ENCODE data around the gene LZTR1. TPM values are rescaled to one million over a fixed set of nuclear protein-coding genes. Genes with fewer than 3 reads are reported as not detected.

LZTR1 gene
- total RNA-seq, 1 donor from 2014 or later = 56.7 TPM

DNA sequence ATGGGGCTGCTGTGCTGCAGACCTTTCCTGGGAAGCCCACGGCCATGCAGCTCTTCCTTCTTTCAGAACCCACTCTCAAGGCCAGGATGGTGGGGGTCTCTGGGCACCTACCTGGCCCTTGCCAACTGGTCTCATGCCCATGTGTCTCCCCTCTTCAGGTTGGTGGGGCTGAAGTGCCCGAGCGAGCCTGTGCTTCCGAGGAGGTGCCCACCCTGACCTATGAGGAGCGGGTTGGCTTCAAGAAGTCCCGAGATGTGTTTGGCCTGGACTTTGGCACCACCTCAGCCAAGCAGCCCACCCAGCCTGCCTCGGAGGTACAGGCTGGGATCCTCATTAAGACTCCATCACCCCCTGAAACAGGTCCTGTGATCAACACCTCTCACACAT is 10.0 kb downstream of the LZTR1 start:
- H3K9me3 ChIP-seq = no peaks in the 10 kb centered on the region
- DNase-seq (no peak), ATAC-seq (no peak)
- intact Hi-C loops (cut with DNase I) = no loop called here
- H3K36me3 ChIP-seq = peaks cover 51% of the 10 kb centered on the region
- TF ChIP-seq, protein P1, sequence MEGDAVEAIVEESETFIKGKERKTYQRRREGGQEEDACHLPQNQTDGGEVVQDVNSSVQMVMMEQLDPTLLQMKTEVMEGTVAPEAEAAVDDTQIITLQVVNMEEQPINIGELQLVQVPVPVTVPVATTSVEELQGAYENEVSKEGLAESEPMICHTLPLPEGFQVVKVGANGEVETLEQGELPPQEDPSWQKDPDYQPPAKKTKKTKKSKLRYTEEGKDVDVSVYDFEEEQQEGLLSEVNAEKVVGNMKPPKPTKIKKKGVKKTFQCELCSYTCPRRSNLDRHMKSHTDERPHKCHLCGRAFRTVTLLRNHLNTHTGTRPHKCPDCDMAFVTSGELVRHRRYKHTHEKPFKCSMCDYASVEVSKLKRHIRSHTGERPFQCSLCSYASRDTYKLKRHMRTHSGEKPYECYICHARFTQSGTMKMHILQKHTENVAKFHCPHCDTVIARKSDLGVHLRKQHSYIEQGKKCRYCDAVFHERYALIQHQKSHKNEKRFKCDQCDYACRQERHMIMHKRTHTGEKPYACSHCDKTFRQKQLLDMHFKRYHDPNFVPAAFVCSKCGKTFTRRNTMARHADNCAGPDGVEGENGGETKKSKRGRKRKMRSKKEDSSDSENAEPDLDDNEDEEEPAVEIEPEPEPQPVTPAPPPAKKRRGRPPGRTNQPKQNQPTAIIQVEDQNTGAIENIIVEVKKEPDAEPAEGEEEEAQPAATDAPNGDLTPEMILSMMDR (IDR thresholded peaks at IDR 0.05) = no peak
- H3K27me3 ChIP-seq = no peaks in the 10 kb centered on the region
- H3K27ac ChIP-seq = no peak overlapping the region
- no peaks in the 10 kb centered on the region for H3K4me1 ChIP-seq
- no peak overlapping the region for H3K4me3 ChIP-seq

DNA sequence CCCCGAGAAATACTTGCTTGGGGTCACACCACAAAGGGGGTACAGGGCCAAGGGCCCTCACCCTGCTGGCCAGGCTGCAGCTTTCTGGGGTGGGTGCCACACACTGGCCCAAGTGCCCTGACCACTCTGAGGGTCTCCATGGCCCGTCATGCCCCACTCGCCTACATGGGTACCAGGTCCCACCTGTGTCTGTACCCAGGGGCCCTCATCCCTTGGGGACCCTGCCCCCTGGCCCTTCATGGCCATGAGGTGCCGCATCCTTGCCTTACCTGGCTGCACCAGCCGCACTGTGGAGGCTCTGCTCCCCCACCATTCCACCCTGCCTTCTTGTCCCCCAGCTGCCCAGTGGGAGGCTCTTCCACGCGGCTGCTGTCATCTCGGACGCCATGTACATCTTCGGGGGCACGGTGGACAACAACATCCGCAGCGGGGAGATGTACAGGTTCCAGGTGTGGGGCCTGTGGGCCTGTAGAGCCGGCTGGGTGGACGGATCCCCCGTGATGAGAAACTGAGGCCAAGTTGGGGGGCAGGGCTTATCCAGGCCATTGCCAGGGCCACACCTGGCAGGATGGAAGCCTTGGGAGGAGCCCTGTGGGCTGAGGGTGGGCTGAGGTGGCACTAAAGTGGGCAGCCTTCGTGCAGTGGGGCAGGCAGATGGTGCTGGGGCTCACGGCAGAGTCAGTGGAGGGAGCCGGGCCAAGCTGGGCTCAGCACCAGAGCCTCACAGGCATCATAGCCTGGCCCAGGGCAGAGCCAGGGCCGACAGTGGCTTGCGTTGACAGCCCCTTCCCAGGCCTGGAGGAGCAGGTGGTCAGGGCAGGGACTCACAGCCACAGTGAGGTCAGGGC is 10.6 kb downstream of the LZTR1 start:
- TF ChIP-seq, protein P1 (IDR thresholded peaks at IDR 0.05) = no peak
- no peak for DNase-seq
- Histone ChIP-seq H3K4me1 (no peaks in the 10 kb centered on the region), H3K9me3 (no peaks in the 10 kb centered on the region), H3K27ac (no peak overlapping the region), H3K27me3 (no peaks in the 10 kb centered on the region), H3K36me3 (peaks cover 54% of the 10 kb centered on the region), H3K4me3 (no peak overlapping the region)
- no peak for ATAC-seq
- intact Hi-C loops (cut with DNase I) = no loop called here

DNA sequence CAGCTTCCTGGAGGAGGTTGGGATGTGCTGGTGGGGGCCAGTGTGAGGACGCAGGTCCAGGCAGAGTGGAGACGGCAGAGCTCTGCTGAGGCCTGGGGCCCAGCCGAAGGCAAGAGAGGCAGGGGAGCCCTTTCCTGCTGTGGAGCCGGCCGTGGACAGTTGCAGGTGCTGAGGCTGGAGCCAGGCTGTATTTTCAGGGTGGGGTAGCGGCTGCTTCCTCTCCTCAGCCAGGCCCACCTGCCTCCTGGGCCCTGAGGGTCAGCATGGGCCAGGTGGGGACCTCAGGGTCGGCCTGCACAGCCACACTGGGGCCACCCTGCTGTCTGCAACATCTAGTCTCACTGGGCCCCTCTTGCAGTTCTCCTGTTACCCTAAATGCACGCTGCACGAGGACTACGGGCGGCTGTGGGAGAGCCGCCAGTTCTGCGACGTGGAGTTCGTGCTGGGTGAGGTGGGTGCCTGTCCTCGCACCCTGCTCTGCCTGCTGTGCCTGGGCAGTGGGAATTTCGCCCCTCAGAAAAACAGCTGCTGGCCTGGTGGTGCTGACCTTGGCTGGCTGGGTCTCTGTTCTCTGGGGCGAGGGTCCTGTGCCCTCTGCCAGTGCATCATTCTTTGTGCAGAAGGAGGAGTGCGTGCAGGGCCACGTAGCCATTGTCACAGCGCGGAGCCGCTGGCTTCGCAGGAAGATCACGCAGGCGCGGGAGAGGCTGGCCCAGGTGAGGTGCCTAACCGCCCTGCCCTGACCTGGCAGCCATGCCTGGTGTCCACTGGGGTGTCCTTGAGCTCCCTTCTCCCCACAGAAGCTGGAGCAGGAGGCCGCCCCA is 11.4 kb downstream of the LZTR1 start:
- H3K27ac ChIP-seq = no peak overlapping the region
- intact Hi-C loops (cut with DNase I) = no loop called here

DNA sequence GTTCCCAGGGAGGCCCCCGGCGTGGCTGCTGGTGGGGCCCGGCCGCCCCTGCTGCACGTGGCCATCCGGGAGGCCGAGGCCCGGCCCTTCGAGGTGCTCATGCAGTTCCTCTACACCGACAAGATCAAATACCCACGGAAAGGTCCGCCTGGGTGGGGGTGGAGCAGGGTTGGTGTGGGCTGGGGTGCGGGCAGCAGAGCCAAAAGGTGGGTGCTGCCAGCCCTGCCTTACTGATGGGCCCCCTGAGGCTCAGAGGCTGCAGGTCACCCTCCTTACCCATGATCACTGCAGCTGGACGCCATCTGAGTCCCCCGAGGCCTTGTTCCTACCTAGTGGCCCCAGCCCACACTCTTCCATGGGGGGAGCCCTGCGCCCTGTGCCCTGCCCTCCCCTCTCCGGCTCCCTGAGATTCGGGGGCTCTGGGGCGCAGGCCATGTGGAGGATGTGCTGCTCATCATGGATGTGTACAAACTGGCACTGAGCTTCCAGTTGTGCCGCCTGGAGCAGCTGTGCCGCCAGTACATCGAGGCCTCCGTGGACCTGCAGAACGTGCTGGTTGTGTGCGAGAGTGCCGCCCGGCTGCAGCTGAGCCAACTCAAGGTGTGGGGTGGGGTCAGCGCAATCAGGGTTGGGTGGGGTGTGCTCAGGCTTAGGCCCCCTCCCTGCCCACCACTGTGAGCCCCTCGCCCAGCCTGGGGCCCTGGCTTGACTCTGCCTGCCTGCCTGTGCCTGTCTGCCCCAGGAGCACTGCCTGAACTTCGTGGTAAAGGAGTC is 12.2 kb downstream of the LZTR1 start:
- H3K36me3 ChIP-seq = peaks cover 52% of the 10 kb centered on the region
- TF ChIP-seq, protein P1 (IDR thresholded peaks at IDR 0.05) = no peak
- no peak for DNase-seq
- no peak overlapping the region for H3K4me3 ChIP-seq
- H3K27ac ChIP-seq = no peak overlapping the region
- ATAC-seq = no peak
- H3K27me3 ChIP-seq = no peaks in the 10 kb centered on the region
- intact Hi-C loops (cut with DNase I) = no loop called here
- H3K4me1 ChIP-seq = no peaks in the 10 kb centered on the region
- no peaks in the 10 kb centered on the region for H3K9me3 ChIP-seq

More for the DNA sequence above, 11.4 kb downstream of the LZTR1 start:
- DNase-seq (no peak), ATAC-seq (no peak)
- peaks cover 50% of the 10 kb centered on the region for H3K36me3 ChIP-seq
- no peaks in the 10 kb centered on the region for H3K27me3 ChIP-seq
- no peak overlapping the region for H3K4me3 ChIP-seq
- H3K4me1 ChIP-seq = no peaks in the 10 kb centered on the region
- TF ChIP-seq, protein P1 (IDR thresholded peaks at IDR 0.05) = no peak
- no peaks in the 10 kb centered on the region for H3K9me3 ChIP-seq

DNA sequence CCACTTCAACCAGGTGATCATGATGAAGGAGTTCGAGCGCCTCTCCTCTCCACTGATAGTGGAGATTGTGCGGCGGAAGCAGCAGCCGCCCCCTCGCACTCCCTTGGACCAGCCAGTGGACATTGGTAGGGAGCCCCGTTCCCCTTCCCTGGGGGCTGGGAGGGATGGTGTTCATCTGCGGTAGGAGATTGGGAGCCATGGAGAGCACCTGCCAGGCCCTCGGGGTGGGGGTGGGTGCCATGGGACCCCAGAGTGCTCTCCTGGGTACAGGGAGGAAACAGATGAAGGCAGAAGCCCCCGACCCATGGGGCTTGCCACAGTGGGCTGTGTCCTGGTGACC is 12.8 kb downstream of the LZTR1 start:
- intact Hi-C loops (cut with DNase I) = no loop called here
- Histone ChIP-seq H3K27me3 (no peaks in the 10 kb centered on the region), H3K27ac (no peak overlapping the region), H3K4me1 (peaks cover 2% of the 10 kb centered on the region), H3K36me3 (peaks cover 57% of the 10 kb centered on the region), H3K4me3 (no peak overlapping the region), H3K9me3 (no peaks in the 10 kb centered on the region)
- DNase-seq = no peak
- ATAC-seq = no peak
- TF ChIP-seq, protein P1 (IDR thresholded peaks at IDR 0.05) = no peak
